ENCODE results near the gene CASP8AP2. TPM values are rescaled to one million over a fixed set of nuclear protein-coding genes. Genes with fewer than 3 reads are reported as not detected.

CASP8AP2 gene
- total RNA-seq, 1 donor from 2014 or later: 16.5 TPM

- Histone ChIP-seq H3K9me3 (no peaks in the 10 kb centered on the region), H3K4me3 (no peak overlapping the region), H3K27me3 (no peaks in the 10 kb centered on the region), H3K27ac (no peak overlapping the region), H3K36me3 (peaks cover 78% of the 10 kb centered on the region), H3K4me1 (no peaks in the 10 kb centered on the region)
- peak; percentile 89 for ATAC-seq
- TF ChIP-seq CTCF (IDR thresholded peaks at IDR 0.05): no peak
- no peak for DNase-seq
- intact Hi-C loops (cut with DNase I): no loop called here
Measured at GRCh38 chr6:89787660-89788328, 41.9 kb upstream of the CASP8AP2 start.

GRCh38 chr6:89789980-89790379, 39.7 kb upstream of the CASP8AP2 start:
- DNase-seq: no peak
- Histone ChIP-seq H3K9me3 (no peaks in the 10 kb centered on the region), H3K4me3 (no peak overlapping the region), H3K27me3 (no peaks in the 10 kb centered on the region), H3K36me3 (peaks cover 75% of the 10 kb centered on the region), H3K4me1 (no peaks in the 10 kb centered on the region), H3K27ac (no peak overlapping the region)
- TF ChIP-seq CTCF (IDR thresholded peaks at IDR 0.05): no peak
- ATAC-seq: no peak
- intact Hi-C loops (cut with DNase I): no loop called here

GRCh38 chr6:89790403-89790802, 39.3 kb upstream of the CASP8AP2 start:
- Histone ChIP-seq H3K27me3 (no peaks in the 10 kb centered on the region), H3K9me3 (no peaks in the 10 kb centered on the region), H3K36me3 (peaks cover 75% of the 10 kb centered on the region), H3K27ac (no peak overlapping the region), H3K4me1 (no peaks in the 10 kb centered on the region), H3K4me3 (no peak overlapping the region)
- no peak for TF ChIP-seq CTCF (IDR thresholded peaks at IDR 0.05)
- ATAC-seq: no peak
- no peak for DNase-seq
- intact Hi-C loops (cut with DNase I): no loop called here

GRCh38 chr6:89792881-89793280, 36.8 kb upstream of the CASP8AP2 start:
- Histone ChIP-seq H3K36me3 (peaks cover 61% of the 10 kb centered on the region), H3K4me3 (no peak overlapping the region), H3K27ac (no peak overlapping the region), H3K9me3 (no peaks in the 10 kb centered on the region), H3K27me3 (no peaks in the 10 kb centered on the region), H3K4me1 (no peaks in the 10 kb centered on the region)
- peak; percentile 73 for ATAC-seq
- DNase-seq: no peak
- peak; percentile 28 for TF ChIP-seq CTCF (IDR thresholded peaks at IDR 0.05)
- intact Hi-C loops (cut with DNase I): no loop called here

- Histone ChIP-seq H3K4me1 (no peaks in the 10 kb centered on the region), H3K4me3 (no peak overlapping the region), H3K27ac (no peak overlapping the region), H3K27me3 (no peaks in the 10 kb centered on the region), H3K36me3 (peaks cover 61% of the 10 kb centered on the region), H3K9me3 (no peaks in the 10 kb centered on the region)
- intact Hi-C loops (cut with DNase I): no loop called here
- no peak for TF ChIP-seq CTCF (IDR thresholded peaks at IDR 0.05)
- DNase-seq (no peak), ATAC-seq (peak; percentile 19)
Measured at GRCh38 chr6:89793586-89793985, 36.1 kb upstream of the CASP8AP2 start.

- intact Hi-C loops (cut with DNase I): no loop called here
- no peak overlapping the region for H3K27ac ChIP-seq
- H3K4me3 ChIP-seq: no peak overlapping the region
- H3K9me3 ChIP-seq: no peaks in the 10 kb centered on the region
- peaks cover 61% of the 10 kb centered on the region for H3K36me3 ChIP-seq
- DNase-seq (no peak), ATAC-seq (no peak)
- no peaks in the 10 kb centered on the region for H3K27me3 ChIP-seq
- no peak for TF ChIP-seq CTCF (IDR thresholded peaks at IDR 0.05)
- H3K4me1 ChIP-seq: no peaks in the 10 kb centered on the region
Measured at GRCh38 chr6:89794324-89794723, 35.4 kb upstream of the CASP8AP2 start.

All from upper lobe of right lung (tissue), 1 donor.